KOPT-K1 (cell line): ENCODE measurements around the gene SUSD1.

Source experiments
- H3K27ac ChIP-seq: fragments of 200-600 bp; sonication (generic); 2 replicates; pipeline ENCODE4 v1.5.1; 2016; ENCODE audit warnings: antibody characterized with exemption, mild to moderate bottlenecking, low read depth, low read length; ENCODE audit not compliant: poor library complexity, severe bottlenecking
- H3K36me3 ChIP-seq: fragments of 200-600 bp; sonication (generic); 2 replicates; pipeline ENCODE4 v1.5.1; 2017; ENCODE audit warnings: antibody characterized with exemption, mild to moderate bottlenecking, low read length, moderate library complexity; ENCODE audit not compliant: insufficient read depth
- H3K9me3 ChIP-seq: fragments of 200-600 bp; sonication (generic); 2 replicates; pipeline ENCODE4 v1.5.1; 2017; ENCODE audit warnings: antibody characterized with exemption, low read length, mild to moderate bottlenecking; ENCODE audit not compliant: insufficient read depth, poor library complexity, severe bottlenecking

The SUSD1 gene

GRCh38 chr9:112006361-112007020 is 168.6 kb downstream of the SUSD1 start:
- Histone ChIP-seq H3K9me3 (no peaks in the 10 kb centered on the region), H3K36me3 (no peaks in the 10 kb centered on the region), H3K27ac (no peak overlapping the region)

- no peaks in the 10 kb centered on the region for H3K9me3 ChIP-seq
- H3K36me3 ChIP-seq, result no peaks in the 10 kb centered on the region
- no peak overlapping the region for H3K27ac ChIP-seq
Observed at GRCh38 chr9:112005939-112006338, 169.2 kb downstream of the SUSD1 start.

GRCh38 chr9:112003538-112003937 is 171.6 kb downstream of the SUSD1 start:
- H3K9me3 ChIP-seq, result no peaks in the 10 kb centered on the region
- no peaks in the 10 kb centered on the region for H3K36me3 ChIP-seq
- no peak overlapping the region for H3K27ac ChIP-seq

GRCh38 chr9:112002847-112003457 is 172.1 kb downstream of the SUSD1 start:
- Histone ChIP-seq H3K36me3 (no peaks in the 10 kb centered on the region), H3K9me3 (no peaks in the 10 kb centered on the region), H3K27ac (no peak overlapping the region)

GRCh38 chr9:112002131-112002846 is 172.8 kb downstream of the SUSD1 start:
- no peaks in the 10 kb centered on the region for H3K9me3 ChIP-seq
- no peak overlapping the region for H3K27ac ChIP-seq
- H3K36me3 ChIP-seq, result no peaks in the 10 kb centered on the region

GRCh38 chr9:112000743-112001142 is 174.4 kb downstream of the SUSD1 start:
- Histone ChIP-seq H3K9me3 (no peaks in the 10 kb centered on the region), H3K27ac (no peak overlapping the region), H3K36me3 (no peaks in the 10 kb centered on the region)

- H3K27ac ChIP-seq, result no peak overlapping the region
- no peaks in the 10 kb centered on the region for H3K9me3 ChIP-seq
- H3K36me3 ChIP-seq, result no peaks in the 10 kb centered on the region
Observed at GRCh38 chr9:111999319-111999718, 175.8 kb downstream of the SUSD1 start.

- H3K36me3 ChIP-seq, result no peaks in the 10 kb centered on the region
- H3K9me3 ChIP-seq, result no peaks in the 10 kb centered on the region
- H3K27ac ChIP-seq, result no peak overlapping the region
Observed at GRCh38 chr9:111997831-111998230, 177.3 kb downstream of the SUSD1 start.

- no peak overlapping the region for H3K27ac ChIP-seq
- H3K36me3 ChIP-seq, result no peaks in the 10 kb centered on the region
- H3K9me3 ChIP-seq, result peaks cover 4% of the 10 kb centered on the region
Observed at GRCh38 chr9:111994831-111995458, 180.2 kb downstream of the SUSD1 start.

GRCh38 chr9:111993319-111993718 is 181.8 kb downstream of the SUSD1 start:
- Histone ChIP-seq H3K9me3 (peaks cover 4% of the 10 kb centered on the region), H3K36me3 (no peaks in the 10 kb centered on the region), H3K27ac (no peak overlapping the region)

- Histone ChIP-seq H3K9me3 (peaks cover 4% of the 10 kb centered on the region), H3K27ac (no peak overlapping the region), H3K36me3 (no peaks in the 10 kb centered on the region)
Observed at GRCh38 chr9:111992523-111992922, 182.6 kb downstream of the SUSD1 start.

GRCh38 chr9:111991179-111991578 is 183.9 kb downstream of the SUSD1 start:
- Histone ChIP-seq H3K9me3 (peaks cover 4% of the 10 kb centered on the region), H3K36me3 (no peaks in the 10 kb centered on the region), H3K27ac (no peak overlapping the region)
